Activated CD8-positive, alpha-beta memory T cell treated with anti-CD3 and anti-CD28 coated beads, Interleukin-2, amount 50 U/mL, for 24 hours (primary cell): ENCODE measurements around the gene COPRS.
"Not testable (repeated sequence)": the region's sequence is repeated elsewhere in the genome, so short reads cannot be mapped to it uniquely, and the experiment has no call there.

ENCODE experiments used
- DNase-seq: peaks from one replicate; pipeline ENCODE4 v3.0.0-alpha.2; 2020; ENCODE audit errors: extremely low read depth

COPRS gene

GRCh38 chr17:31845291-31845690 is 13.8 kb downstream of the COPRS start:
- DNase-seq = no peak

- no peak for DNase-seq
Measured at GRCh38 chr17:31843070-31843745, 15.8 kb downstream of the COPRS start.

DNA sequence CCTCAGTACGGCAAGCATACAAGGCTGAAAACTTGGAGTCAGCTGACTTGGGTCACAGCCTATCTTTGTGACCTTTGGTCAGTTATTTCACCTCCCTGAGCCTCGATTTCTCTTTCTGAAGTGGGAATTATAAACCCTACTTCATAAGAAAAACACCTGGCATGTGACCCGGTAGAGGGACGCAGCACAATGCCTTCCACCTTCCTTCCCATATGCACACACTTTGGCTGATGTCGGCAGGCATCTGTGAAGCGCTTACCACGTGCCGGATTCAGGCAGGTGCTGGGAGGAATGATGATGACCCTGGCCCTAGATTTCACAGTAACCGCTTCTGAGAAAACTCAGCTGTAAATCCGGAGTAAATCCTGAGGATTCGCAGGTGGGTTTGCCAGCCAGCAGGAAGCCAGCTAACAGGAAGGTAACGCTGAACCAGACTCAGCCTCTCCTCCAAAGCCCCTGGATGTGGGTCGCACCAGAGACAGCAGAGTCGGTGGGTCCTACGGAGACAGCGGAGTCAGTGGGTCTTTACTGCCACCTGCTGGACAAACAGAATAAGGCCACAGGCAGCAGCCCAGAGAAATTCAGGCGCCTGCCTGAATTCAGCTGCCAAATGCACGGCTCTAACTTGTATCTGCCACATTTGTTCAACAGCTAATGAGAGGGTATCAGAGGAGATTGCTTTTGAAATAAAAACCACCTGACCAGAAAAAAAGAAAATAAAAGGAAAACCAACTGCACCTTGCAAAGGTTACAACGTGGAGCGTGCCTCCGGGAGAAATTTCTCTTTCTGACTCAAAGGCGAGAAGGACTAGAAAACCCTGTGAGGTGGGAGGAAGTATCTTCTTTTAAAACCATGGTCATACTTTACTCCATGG is 16.6 kb downstream of the COPRS start:
- DNase-seq = peak; percentile 19

DNA sequence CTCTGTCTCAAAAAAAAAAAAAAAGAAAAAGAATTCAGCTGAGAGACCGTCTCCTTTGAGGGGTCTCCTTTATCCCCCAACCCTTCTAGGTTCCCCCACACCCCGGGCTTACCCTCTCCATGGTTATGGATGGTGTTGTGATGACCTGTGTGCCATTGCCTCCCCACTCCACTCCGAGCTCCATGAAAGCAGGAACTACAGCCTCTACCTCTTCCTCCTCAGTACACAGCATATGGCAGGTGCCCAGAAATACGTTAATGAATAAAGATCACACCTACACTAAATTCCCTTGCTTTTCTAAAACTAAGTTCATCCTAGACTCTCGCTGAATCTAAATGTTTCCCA is 17.2 kb downstream of the COPRS start:
- DNase-seq = no peak

GRCh38 chr17:31838636-31839225 is 20.3 kb downstream of the COPRS start:
- DNase-seq = no peak

DNA sequence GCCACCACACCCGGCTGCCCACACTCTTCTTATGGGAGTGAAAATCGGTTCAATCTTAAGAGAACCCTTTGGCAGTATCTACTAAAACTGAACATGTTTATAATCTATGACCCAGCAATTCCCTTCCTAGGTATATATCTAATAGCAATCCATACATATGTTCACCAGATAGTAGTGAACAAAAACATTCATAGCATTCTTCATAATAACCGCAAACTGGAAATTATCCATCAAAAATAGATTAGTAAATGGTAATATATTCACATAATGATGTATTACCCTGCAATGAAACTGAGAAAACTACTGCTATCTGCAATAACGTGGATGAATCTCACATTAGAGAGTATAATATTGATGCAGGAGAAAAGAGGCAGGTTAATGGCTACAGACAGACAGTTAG is 23.1 kb downstream of the COPRS start:
- no peak for DNase-seq

- DNase-seq = no peak
Measured at GRCh38 chr17:31834448-31834847, 24.6 kb downstream of the COPRS start.

DNA sequence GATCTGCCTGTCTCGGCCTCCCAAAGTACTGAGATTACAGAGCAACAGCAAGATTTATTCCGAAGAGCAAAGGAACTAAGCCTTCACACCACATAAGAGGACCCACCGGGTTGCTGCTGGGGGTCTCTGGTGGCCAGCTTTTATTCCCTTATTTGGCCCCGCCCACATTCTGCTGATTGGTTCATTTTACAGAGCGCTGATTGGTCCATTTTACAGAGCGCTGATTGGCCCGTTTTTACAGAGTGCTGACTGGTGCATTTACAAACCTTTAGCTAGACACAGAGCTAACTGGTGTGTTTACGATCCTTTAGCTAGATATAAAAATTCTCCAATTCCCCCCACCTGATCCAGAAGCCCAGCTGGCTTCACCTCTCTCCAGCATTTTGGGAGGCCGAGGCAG is 26.3 kb downstream of the COPRS start:
- no peak for DNase-seq

- no peak for DNase-seq
Measured at GRCh38 chr17:31830971-31831858, 27.8 kb downstream of the COPRS start.

DNA sequence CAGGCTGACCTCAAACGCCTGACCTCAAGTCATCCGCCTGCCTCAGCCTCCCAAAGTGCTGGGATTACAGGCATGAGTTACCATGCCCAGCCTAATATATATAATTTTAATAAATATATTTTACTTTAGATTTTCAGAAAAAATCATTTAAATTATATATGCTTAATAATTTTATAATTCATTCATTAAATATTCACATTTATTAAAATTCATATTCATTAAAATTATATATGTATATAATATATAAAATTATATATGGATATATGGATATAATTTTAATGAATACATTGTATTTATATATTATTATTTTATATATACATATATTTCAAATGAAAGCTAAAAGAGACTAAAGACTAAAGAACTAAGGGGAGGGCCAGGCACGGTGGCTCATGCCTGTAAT is 29.4 kb downstream of the COPRS start:
- no peak for DNase-seq

GRCh38 chr17:31828955-31829354 is 30.1 kb downstream of the COPRS start:
- DNase-seq = not testable (repeated sequence)

DNA sequence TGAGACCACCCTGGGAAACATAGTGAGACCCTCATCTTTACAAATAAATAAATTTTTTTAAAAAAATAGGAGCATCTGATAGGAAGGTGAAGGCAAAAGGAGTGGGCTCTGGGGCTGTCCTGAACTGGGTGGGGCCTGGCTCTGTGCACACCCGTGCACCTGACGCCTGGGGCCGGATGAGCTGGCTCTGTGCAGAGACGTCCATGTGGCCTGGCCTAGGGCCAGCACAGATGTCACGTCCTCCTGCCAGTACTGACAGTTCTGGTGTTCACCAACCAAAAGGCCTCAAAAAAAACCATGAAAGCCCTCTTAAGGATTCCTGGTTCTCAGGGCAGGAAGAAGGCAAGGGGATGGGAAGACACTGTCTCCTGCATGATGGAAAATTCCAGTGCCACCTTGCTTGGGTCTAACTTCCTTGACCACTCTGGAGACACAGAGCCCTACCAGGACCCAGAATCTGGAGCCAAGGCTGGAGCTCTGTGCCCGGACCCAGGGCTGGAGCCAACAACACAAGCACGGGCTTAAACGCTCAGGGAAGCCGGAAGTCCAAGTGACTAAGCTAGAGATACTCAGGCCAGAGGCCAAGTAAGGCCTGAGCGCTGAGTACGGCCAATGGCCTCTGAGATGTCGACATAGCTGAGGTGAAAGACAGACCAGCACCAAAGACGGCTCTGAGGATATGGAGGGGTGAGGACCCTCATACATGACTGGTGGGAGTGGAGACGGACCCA is 32.9 kb downstream of the COPRS start:
- no peak for DNase-seq

GRCh38 chr17:31824766-31825360 is 34.2 kb downstream of the COPRS start:
- DNase-seq = no peak

DNA sequence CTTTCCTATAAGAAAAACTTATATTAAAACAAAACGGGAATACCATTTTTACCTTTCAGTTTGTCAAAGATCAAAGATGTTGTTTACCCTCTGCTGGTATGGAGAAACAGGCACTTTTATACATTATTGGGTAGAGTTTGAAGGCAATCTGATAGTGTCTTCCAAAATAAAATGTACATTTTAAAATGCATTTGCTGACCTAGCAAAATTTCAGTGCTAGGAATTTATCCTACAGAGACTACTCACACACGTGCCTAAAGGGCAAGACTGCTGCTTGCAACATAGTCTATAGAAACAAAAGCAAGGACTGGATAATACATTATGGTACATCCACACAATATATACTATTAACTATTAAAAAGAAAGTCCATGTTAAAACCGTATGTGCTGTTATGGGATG is 36.0 kb downstream of the COPRS start:
- no peak for DNase-seq

DNA sequence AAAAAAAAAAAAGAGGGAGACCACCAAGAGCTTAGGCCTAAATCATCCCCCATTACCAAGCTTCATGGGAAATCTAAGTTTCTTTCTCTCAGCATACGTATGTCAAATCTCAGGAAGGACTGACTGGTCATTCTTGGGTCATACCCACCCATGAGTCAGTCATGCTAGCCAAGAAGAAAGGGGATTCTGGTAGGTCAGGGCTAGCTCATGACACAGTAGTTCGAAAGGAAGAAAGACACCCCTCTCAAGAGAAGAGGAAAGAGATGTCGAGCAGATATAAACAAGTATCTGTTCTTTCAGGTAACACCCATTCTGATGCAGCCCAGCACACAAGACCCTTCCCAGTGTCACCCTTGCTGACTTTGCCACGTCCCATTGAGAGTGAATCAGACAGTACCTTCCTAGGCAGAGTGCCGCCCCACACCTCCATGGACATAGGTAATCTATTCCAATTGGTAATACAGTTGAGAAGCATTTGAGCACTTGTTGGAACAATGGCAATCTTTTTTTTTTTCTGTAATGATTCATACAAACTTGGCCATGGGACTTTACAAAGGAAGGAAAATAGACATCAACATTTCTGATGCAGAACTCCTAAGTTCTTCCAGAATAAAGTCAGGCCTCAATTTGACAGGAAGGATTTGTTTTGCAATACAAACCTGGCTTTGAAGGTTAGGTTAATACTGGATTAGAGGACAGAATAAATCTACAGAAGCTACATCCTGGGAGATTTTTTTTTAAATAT is 38.2 kb downstream of the COPRS start:
- DNase-seq = no peak

- DNase-seq = no peak
Measured at GRCh38 chr17:31819578-31819977, 39.5 kb downstream of the COPRS start.

GRCh38 chr17:31818863-31819262 is 40.2 kb downstream of the COPRS start:
- not testable (repeated sequence) for DNase-seq

DNA sequence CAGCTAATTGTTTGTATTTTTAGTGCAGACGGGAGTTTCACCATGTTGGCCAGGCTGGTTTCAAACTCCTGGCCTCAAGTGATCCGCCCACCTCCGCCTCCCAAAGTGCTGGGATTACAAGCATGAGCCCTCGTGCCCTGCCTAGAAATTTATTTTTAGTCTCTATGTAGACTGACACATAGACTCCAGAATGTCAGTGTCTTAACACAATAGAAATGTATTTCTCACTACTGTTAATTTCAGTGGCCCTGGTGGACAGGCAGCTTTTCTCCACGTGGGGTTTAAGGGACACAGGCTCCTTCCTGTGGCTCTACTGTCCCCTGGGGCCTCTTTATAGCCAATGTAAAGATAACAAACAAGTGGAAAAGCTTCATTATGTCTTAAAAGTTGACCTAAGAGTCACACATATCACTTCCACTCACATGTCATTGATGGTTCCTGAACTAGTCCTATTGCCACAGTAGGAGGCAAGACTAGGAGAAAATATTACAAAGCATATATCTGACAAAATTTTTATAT is 43.8 kb downstream of the COPRS start:
- no peak for DNase-seq

DNA sequence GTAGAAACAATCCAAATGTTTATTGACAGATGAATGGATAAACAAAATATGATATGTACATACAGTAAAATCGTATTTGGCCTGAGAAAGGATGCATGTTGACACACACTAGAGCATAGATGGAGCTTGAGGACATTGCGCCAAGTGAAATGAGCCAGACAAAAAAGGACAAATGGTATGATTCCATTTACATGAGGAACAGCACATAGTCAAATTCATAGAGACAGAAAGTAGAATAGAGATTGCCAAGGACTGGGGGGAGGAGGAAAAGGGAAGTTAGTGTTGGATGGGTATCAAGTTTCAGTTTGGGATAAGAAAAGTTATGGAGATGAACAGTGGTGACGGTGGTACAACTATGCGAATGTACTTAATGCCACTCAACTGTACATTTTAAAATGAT is 47.9 kb downstream of the COPRS start:
- no peak for DNase-seq

- DNase-seq = not testable (repeated sequence)
Measured at GRCh38 chr17:31809876-31810275, 49.2 kb downstream of the COPRS start.
